Fibroblast of the conjunctiva (primary cell): ENCODE results near the gene OR8I2.
"Not testable (repeated sequence)": the region's sequence is repeated elsewhere in the genome, so short reads cannot be mapped to it uniquely, and the experiment has no call there.

Experiments
- DNase-seq: peaks from one replicate; pipeline ENCODE4 v3.0.0-alpha.2; 2010; ENCODE audit warnings: low read depth

The OR8I2 gene

DNA sequence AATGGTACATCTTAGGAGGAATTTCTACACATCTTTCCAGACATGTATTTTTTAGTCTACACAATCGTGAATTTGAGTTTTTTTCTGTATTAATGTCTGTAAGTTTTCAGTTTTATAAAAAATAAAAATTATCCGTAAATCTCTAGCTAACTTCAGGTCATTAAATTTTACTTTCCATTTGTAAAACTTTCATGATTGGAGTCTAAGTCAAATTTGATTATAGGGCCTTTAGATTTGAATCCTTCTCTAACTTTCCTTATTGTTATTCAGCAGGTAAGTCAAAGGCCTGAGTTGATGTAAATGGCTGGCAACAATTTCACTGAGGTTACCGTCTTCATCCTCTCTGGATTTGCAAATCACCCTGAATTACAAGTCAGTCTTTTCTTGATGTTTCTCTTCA lies at the start of gene OR8I2:
OR8I2 (plus strand) TSS at position 301 of the 400 bp plus-strand sequence; CDS start at position 301, 0 bp downstream.
- DNase-seq, result no peak

DNA sequence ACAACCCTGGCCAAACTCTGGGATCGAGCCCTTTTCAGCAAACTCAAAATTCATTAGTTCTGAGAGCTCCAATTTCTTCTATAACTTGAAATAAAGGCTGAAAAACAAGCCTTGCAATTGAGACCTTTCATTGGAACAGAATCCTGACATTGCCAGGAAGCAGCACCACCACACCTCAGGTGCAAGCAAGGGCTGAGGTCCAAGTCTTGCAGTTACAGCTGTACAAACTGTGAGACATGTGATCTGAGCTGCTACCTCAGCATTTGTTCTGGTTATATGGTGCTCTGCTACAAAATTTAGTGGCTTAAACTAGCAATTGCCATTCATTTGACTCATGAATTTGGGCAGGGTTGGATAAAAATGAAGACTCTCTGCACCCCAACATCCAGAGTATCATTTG lies 47.6 kb upstream of the OR8I2 start:
- no peak for DNase-seq

DNA sequence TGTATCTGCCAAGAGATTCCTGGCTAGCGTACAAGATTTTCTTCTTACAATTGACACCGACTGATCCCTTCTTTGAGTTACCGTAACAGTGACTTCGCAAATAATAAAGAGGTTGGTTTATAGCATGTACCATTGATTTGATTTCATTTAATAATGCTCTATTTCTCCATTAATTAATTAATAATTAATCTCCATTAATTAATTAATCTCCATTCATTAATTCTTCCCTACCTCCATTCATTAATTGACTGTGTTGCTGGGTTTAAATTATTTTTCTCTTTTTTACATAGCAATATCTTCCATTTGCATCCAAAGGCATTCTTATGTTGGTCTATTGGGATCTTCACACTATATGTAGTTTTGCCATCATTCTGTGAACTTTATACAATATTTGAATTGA lies 44.6 kb upstream of the OR8I2 start:
- DNase-seq, result no peak

DNA sequence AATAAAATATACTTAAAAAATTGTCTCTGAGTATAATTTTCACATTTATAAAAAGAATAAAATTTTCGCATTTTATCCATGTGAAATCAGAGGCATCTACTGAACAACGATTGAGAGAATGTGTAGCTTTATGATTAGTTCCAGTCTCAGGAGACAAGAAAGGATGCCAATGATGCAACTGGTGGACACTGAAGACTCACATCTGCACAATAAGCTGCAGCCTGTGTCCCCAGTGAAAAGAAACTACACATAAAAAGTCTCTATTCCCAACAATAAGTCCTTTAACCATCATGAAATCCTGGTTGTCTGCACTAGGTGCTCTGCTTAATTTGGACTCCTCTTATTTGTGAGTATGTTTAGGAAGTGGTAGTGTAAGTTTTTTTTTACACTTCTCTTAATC lies 43.6 kb upstream of the OR8I2 start:
- DNase-seq, result no peak

DNA sequence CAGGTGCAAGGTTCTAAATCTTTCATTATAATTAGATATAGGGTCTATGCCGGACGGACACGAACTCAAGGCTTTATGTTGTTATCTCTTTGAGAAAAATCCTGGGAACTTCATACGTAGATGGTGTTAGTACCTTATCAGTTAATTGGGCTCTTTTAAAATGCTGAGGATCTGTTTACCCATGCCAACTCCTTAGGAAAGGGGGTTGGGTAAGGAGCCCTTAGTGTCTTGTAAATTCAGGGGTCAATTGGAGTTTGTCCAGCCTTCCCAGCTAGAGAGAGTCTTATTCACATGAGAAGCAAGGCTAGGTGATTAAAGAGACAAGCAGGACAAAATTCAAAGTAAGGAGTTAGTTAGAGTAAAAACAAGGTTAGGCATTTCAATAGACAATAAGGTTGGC lies 36.7 kb upstream of the OR8I2 start:
- DNase-seq, result not testable (repeated sequence)

DNA sequence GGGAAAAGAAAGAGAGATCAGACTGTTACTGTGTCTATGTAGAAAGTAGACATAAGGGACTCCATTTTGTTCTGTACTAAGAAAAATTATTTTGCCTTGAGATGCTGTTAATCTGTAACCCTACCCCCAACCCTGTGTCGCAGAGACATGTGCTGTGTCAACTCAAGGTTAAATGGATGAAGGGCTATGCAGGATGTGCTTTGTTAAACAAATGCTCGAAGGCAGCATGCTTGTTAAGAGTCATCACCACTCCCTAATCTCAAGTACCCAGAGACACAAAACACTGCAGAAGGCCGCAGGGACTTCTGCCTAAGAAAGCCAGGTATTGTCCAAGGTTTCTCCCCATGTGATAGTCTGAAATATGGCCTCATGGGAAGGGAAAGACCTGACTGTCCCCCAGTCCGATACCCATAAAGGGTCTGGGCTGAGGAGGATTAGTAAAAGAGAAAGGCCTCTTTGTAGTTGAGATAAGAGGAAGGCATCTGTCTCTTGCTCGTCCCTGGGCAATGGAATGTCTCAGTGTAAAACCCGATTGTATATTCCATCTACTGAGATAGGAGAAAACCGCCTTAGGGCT lies 35.4 kb upstream of the OR8I2 start:
- not testable (repeated sequence) for DNase-seq

DNA sequence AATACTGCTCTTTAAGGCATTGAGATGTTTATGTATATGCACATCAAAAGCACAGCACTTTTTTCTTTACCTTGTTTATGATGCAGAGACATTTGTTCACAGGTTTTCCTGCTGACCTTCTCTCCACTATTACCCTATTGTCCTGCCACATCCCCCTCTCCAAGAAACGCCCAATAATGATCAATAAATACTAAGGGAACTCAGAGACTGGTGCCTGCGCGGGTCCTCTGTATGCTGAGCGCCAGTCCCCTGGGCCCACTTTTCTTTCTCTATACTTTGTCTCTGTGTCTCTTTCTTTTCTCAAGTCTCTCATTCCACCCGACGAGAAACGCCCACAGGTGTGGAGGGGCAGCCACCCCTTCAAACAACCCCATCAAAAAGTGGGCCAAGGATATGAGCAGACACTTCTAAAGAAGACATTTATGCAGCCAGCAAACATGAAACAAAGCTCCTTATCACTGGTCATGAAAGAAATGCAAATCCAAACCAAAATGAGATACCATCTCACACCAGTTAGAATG lies 34.8 kb upstream of the OR8I2 start:
- DNase-seq, result not testable (repeated sequence)

DNA sequence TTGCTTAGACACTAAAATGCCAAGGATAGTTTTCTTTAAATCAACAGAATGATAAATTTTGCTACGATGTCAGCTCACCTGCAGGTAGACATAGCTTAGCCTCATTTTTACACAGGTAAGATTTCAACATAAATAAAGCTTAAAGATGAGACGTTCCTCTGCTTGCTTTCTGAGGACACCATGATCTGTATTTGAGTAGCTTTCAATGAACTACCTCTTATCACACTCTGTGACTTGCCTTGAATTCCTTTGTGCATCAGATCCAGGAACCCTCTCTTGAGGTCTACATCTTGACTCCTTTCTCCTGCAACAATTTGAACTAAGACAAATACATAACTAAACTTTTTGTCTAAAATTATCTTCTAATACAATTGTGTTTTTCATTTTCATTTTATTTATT lies 26.1 kb upstream of the OR8I2 start:
- DNase-seq, result no peak

DNA sequence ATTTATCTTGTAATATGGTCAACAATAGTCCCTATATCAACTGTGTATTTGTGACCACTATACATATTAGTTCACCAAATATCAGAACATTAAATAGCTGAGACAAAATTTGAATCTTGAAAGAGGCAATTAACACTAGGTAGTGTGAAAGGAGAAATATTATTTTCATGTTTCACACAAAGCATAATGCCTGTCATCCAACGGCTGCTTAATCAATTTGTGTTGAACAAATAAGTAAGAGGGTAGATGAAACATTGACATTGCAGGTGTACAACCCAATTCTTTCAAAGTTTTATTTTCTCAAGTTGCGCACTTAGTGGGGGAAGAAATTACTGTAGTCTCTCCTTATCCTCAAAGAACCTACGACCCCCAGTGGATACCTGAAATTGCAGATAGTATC lies 3.4 kb upstream of the OR8I2 start:
- no peak for DNase-seq

DNA sequence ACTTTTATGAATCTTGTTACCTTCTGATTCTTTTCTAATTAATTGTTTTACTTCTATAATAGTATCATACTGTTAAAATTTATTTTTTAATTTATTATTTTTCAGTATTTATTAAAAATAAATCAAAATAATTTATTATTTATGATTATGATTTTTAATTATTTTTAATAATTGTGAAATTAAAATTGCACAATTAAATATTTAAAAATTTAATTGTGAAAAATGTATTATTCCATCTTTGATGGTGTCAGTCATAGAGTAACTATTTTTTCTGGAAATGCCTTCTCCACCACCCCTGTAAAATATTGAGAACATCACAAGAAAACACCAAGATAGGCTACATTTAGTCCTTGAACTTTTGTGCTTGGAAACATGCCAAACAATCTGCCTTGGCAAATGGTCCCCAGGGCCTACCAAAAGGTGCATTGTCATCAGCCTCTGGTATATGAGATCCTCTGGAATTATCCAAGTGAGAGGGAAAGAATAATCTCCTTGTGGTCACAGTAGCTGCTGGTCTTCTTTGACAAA lies 10.2 kb downstream of the OR8I2 start, which contains the start of gene OR8H2:
OR8H2 (plus strand) TSS at position 478 of the 528 bp plus-strand sequence. CDS start 1,356 bp downstream, outside the sequence.
- no peak for DNase-seq

DNA sequence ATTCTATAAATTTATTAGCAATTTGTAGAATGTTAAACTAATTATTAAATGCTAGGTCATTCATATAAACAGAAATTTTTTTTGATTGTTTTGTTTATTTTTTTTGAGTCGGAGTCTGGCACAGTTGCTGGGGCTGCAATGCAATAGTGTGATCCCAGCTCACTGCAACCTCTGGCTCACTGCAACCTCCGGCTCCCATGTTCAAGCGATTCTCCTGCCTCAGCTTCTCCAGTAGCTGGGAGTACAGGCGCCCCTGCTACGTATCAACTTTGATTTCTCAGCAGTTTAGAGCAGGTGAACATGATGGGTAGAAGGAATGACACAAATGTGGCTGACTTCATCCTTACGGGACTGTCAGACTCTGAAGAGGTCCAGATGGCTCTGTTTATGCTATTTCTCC lies 29.0 kb downstream of the OR8I2 start, which contains the start of gene OR8H3:
OR8H3 (plus strand) TSS at position 301 of the 400 bp plus-strand sequence; CDS start at position 301, 0 bp downstream.
- no peak for DNase-seq

DNA sequence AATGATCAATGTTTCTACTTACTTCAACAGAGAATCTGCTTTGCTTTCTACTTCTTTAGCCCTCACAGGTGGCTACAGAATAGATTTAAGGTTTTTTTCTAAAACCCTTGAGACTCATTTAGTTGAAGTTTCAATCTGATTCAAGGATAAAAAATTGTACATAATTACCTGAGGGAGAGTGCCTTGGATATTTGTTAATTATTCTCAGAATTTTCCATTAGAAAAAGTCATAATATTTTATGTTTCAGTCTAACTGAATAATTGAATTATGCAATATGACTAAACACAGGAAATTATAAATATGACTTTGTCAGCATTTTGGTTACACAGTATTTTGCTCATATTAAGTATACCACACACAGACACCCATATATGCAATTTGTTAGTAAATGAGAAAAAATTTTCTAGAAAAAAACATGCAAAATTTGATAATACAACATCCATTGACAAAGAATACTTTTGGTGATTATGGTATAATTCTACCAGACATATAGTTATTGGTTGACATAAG lies 47.1 kb downstream of the OR8I2 start, which contains the start of gene OR8J3:
OR8J3 (minus strand) TSS at position 51 of the 511 bp plus-strand sequence. CDS start 2,483 bp downstream, outside the sequence.
- DNase-seq, result no peak

DNA sequence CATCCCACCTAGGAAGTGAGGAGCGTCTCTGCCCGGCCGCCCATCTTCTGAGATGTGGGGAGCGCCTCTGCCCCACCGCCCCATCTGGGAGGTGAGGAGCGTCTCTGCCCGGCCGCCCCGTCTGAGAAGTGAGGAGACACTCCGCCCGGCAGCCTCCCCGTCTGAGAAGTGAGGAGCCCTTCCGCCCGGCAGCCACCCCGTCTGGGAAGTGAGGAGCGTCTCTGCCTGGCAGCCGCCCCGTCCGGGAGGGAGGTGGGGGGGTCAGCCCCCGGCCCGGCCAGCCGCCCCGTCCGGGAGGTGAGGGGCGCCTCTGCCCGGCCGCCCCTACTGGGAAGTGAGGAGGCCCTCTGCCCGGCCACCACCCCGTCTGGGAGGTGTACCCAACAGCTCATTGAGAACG lies 50.6 kb downstream of the OR8I2 start:
- not testable (repeated sequence) for DNase-seq
